AG09309 (cell line): ENCODE results near the gene MYL5.

Experiments
- DNase-seq: peaks from one replicate; pipeline ENCODE4 v3.0.0-alpha.2; 2010; ENCODE audit warnings: low read depth
- H3K4me3 ChIP-seq: 2 replicates; pipeline ENCODE4 v1.5.1; 2011; ENCODE audit warnings: mild to moderate bottlenecking, low read depth, low read length, moderate library complexity; ENCODE audit not compliant: control insufficient read depth
- TF ChIP-seq, protein P1 (sequence below): IDR thresholded peaks from 2 replicates; pipeline ENCODE4 v1.5.1; 2011; ENCODE audit warnings: mild to moderate bottlenecking, low read depth, low read length, inconsistent platforms; ENCODE audit not compliant: insufficient read depth, control insufficient read depth; ENCODE audit errors: missing control alignments

MYL5 gene

DNA sequence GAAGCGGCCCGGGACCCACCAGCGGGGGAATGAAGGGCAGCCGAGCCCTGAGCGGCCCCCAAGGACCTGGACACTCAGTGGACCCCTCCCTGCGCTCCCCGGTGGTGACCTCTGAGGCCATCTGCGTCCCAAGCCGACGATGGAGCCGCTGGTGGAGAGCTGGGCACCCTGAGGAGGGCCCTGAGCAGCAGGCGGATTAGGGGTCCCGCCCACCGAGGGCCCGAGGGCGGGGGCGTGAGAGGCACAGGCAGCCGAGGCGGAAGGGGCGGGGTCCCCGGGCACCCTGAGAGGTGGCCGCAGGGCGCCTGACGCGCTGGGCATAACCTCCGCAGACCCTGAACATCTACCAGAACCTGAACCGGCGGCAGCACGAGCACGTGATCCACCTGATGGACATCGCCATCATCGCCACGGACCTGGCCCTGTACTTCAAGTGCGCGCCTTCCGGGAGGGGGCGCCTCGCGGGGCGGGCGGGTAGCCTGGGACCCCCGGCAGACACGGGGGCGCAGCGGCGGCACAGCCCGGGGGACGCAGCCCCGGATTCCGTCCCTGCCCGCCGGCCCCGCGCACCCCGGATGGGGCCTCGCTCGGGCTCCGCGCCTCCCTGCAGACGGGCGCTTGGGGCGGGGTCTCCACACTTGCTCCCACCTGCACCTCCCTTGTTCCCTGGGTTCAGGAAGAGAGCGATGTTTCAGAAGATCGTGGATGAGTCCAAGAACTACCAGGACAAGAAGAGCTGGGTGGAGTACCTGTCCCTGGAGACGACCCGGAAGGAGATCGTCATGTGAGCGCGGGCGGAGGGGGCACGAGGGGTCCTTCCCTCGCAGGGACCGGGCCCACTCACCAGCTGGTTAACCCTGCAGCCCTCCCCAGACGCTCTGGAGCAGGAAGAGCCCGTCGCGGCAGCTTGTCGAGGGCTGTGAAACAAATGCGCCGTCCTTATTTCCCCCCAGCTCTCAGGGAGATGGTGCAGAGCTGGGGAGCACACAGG, 10.6 kb upstream of the MYL5 start:
- TF ChIP-seq, protein P1, sequence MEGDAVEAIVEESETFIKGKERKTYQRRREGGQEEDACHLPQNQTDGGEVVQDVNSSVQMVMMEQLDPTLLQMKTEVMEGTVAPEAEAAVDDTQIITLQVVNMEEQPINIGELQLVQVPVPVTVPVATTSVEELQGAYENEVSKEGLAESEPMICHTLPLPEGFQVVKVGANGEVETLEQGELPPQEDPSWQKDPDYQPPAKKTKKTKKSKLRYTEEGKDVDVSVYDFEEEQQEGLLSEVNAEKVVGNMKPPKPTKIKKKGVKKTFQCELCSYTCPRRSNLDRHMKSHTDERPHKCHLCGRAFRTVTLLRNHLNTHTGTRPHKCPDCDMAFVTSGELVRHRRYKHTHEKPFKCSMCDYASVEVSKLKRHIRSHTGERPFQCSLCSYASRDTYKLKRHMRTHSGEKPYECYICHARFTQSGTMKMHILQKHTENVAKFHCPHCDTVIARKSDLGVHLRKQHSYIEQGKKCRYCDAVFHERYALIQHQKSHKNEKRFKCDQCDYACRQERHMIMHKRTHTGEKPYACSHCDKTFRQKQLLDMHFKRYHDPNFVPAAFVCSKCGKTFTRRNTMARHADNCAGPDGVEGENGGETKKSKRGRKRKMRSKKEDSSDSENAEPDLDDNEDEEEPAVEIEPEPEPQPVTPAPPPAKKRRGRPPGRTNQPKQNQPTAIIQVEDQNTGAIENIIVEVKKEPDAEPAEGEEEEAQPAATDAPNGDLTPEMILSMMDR: no peak
- no peak for DNase-seq
- H3K4me3 ChIP-seq: no peak overlapping the region

DNA sequence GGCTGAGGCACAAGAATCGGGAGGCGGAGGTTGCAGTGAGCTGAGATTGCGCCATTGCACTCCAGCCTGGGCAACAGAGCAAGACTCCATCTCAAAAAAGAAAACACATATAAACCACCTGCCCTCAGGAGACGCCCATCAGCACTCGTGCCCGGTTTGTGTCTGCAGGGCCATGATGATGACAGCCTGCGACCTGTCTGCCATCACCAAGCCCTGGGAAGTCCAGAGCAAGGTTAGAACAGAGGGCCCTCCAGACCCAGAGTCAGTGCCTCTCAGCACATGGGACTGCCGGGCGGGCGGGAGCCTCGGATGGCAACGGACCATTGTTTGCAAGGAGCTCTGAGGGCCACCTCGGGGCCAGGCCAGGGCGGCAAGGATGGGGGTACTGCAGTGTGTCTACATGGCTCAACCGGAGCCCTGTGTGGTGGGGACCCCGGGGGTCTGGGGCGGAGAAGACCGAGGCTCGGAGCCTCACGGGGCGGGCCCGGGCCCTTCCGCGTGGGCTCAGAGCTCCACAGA, 9.6 kb upstream of the MYL5 start:
- no peak overlapping the region for H3K4me3 ChIP-seq
- TF ChIP-seq, protein P1: no peak

DNA sequence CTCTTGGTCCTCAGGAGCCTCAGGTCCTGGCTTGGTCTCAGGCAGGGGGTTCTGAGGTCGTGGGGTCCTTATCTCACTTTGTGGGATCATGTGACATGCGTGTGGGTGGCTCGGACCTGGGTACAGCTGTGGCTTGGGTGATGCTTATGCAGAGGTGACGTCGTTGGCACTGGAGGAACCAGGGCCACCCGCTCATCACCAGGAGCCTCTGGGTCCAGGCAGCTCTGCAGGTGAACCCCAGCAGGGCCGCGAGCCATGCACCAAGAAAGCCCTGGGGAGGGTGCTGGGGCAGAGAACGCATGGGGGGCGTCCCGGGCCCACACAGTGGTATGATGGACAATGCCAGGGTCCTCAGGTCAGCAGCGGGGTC, 9.0 kb upstream of the MYL5 start:
- no peak overlapping the region for H3K4me3 ChIP-seq

More for the DNA sequence above, 9.6 kb upstream of the MYL5 start:
- DNase-seq: no peak

DNA sequence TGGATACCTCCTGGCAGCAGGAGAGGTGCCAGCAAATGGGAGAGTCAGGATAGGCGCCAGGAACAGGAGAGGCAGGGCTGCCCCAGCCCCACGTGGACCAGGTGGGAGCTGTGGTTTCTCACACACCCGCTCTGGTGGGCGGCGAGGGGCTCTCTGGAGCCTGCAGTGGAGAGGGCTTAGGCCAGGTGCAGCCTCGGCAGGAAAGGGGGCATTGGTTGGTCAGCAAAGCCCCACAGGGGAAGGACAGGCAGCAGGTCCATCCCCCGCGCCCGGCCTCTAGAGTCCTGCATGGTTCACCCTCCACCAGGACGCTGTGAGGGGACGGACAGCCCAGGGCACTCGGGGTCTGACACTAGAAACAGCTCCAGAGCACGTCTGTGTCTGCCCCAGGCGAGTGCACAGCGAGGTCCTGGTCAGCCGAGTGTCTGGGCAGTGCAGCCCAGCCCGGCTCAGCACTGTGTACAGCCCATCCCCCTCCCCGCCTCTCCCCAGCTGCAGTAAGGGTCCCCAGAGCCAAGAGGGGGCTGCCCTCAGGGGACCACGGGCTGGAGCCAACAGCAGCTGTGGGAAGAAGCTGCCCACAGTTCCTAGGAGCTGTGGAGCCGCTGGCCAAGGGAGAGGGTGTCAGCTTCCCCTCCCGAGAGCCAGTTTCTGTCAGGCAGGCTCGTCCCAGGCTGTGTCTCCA, 8.4 kb upstream of the MYL5 start:
- no peak for DNase-seq
- H3K4me3 ChIP-seq: no peak overlapping the region
- TF ChIP-seq, protein P1: no peak

More for the DNA sequence above, 9.0 kb upstream of the MYL5 start:
- no peak for DNase-seq
- TF ChIP-seq, protein P1: no peak

DNA sequence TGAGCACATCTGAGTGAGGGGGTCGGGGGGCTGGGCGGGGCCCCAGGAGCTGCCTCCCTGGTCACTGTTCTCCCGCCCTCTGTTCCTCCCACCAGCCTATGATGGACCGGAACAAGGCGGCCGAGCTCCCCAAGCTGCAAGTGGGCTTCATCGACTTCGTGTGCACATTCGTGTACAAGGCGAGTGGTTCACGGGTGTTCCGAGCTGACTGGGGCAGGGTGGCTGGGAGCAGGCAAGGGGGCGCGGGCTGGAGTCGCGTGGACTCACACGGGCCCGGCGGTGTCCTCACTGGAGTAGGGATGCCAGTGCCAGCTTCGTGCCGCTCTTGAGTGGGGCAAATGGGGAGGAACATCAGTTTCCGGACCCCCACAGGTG, 7.9 kb upstream of the MYL5 start:
- TF ChIP-seq, protein P1: no peak
- no peak overlapping the region for H3K4me3 ChIP-seq
- no peak for DNase-seq

DNA sequence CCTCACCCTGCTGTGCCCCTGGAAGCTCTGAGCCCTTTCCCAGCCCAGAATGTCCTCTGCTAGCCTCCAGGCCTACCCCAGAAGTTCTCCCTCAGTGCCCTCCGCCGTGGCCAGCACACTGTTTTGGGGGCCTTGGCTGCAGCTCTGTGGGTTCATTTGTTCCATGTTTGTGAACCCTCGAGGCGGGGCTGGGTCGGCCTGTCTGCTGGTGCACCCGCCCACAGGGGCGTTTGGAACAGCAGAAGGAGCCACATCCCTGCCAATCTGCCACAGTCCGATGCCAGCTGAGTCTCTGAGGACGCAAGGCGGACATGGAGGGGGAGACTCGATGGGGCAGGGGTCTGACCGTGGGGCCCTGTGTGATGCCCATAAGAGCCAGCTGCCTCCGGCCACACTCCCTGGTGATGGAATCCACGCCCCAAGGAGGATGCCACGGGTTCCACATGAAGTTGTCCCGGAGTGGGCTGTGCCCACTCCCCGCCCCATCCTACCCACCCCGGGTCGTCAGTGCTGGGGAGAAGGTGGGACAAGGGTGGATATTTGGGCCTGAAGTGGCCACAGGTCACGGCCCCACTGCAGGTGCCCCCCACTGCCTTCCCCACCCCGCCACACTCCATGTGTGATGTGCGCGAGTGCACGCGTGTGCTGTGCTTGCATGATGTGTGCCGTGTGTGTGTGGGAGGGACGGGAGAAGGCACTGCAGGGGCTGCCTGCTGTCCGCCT, 7.4 kb upstream of the MYL5 start:
- DNase-seq: no peak
- TF ChIP-seq, protein P1: no peak

More for the DNA sequence above, 7.4 kb upstream of the MYL5 start:
- no peak overlapping the region for H3K4me3 ChIP-seq
